PFSK-1 (cell line): ENCODE measurements around the gene HJURP.

Source experiments
- FOXP2 ChIP-seq: optimal IDR thresholded peaks from 2 replicates; pipeline ENCODE3; 2011; ENCODE audit warnings: borderline replicate concordance, control low read depth, inconsistent platforms; ENCODE audit not compliant: insufficient read depth; ENCODE audit errors: extremely low read length, extremely low read depth
- POLR2AphosphoS5 ChIP-seq: IDR thresholded peaks from 2 replicates; pipeline ENCODE4 v1.6.1; 2012; ENCODE audit warnings: low read depth, mild to moderate bottlenecking, control low read depth, low read length, moderate library complexity
- SIN3A ChIP-seq: IDR thresholded peaks from 2 replicates; pipeline ENCODE4 v1.6.1; 2012; ENCODE audit warnings: mild to moderate bottlenecking, low read length, moderate library complexity, borderline replicate concordance; ENCODE audit not compliant: insufficient read depth
- TAF1 ChIP-seq: IDR thresholded peaks from 2 replicates; pipeline ENCODE4 v1.6.1; 2012; ENCODE audit warnings: low read length, control low read depth, borderline replicate concordance; ENCODE audit not compliant: insufficient read depth
- TF ChIP-seq, protein P1 (sequence below), 2 experiments: IDR thresholded peaks; 2 replicates each; pipeline versions ENCODE4 v1.6.1 to v1.8.0; 2011 to 2012; ENCODE audit warnings: low read depth in 2 of 2, low read length in 2 of 2, control low read depth in 1 of 2, inconsistent platforms in 1 of 2, mild to moderate bottlenecking in 1 of 2, moderate library complexity in 1 of 2; ENCODE audit not compliant: insufficient read depth in 1 of 2

Gene HJURP

DNA sequence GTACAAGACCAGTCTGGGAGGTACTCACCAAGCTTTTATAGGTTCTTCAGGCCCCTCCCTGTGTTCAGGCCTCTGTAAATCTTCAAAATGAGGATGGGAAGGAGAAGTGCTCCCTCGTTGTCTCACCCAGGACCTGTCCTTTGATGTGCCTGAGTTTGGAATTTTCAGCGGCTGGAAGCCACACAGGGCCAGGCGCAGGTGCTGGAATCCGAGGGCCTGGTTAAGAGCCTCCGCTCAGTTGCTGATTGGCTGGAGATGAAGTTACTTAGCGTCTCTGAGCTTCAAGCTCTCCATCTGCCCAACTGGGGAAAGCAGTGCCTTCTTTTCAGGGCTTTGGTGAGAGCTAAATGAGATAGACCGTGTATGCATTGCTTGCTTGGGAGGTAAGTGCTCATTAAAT is 30.0 kb downstream of the HJURP start:
- TF ChIP-seq FOXP2 (no peak), SIN3A (no peak), POLR2AphosphoS5 (no peak), TAF1 (no peak)
- TF ChIP-seq, protein P1, sequence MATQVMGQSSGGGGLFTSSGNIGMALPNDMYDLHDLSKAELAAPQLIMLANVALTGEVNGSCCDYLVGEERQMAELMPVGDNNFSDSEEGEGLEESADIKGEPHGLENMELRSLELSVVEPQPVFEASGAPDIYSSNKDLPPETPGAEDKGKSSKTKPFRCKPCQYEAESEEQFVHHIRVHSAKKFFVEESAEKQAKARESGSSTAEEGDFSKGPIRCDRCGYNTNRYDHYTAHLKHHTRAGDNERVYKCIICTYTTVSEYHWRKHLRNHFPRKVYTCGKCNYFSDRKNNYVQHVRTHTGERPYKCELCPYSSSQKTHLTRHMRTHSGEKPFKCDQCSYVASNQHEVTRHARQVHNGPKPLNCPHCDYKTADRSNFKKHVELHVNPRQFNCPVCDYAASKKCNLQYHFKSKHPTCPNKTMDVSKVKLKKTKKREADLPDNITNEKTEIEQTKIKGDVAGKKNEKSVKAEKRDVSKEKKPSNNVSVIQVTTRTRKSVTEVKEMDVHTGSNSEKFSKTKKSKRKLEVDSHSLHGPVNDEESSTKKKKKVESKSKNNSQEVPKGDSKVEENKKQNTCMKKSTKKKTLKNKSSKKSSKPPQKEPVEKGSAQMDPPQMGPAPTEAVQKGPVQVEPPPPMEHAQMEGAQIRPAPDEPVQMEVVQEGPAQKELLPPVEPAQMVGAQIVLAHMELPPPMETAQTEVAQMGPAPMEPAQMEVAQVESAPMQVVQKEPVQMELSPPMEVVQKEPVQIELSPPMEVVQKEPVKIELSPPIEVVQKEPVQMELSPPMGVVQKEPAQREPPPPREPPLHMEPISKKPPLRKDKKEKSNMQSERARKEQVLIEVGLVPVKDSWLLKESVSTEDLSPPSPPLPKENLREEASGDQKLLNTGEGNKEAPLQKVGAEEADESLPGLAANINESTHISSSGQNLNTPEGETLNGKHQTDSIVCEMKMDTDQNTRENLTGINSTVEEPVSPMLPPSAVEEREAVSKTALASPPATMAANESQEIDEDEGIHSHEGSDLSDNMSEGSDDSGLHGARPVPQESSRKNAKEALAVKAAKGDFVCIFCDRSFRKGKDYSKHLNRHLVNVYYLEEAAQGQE (IDR thresholded peaks at IDR 0.05; ENCODE audit: insufficient read depth in 1 of 2, low read depth in 2 of 2, low read length in 2 of 2), result no peak

DNA sequence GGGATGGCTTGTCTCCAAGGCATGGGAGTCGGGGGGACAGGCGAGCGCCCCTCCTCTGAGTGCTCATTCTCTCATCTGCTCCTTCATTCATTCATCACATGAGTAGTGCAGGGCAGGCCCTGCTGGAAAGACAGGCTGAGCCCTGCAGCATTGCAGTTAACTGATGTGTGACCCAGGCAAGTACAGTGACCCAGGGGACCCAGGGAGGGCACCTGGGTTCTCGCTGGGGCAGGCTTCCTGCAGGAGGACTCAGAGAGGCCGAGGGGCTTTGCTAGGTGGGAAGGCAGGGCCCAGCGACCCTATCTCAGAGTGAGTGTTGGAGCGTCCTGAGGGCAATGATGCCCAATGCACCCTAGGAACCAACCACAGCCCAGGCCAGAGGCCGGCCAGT is 30.6 kb downstream of the HJURP start:
- TF ChIP-seq TAF1 (no peak), FOXP2 (no peak), POLR2AphosphoS5 (no peak), SIN3A (no peak)
- TF ChIP-seq, protein P1 (IDR thresholded peaks at IDR 0.05; ENCODE audit: insufficient read depth in 1 of 2, low read depth in 2 of 2, low read length in 2 of 2), result no peak

DNA sequence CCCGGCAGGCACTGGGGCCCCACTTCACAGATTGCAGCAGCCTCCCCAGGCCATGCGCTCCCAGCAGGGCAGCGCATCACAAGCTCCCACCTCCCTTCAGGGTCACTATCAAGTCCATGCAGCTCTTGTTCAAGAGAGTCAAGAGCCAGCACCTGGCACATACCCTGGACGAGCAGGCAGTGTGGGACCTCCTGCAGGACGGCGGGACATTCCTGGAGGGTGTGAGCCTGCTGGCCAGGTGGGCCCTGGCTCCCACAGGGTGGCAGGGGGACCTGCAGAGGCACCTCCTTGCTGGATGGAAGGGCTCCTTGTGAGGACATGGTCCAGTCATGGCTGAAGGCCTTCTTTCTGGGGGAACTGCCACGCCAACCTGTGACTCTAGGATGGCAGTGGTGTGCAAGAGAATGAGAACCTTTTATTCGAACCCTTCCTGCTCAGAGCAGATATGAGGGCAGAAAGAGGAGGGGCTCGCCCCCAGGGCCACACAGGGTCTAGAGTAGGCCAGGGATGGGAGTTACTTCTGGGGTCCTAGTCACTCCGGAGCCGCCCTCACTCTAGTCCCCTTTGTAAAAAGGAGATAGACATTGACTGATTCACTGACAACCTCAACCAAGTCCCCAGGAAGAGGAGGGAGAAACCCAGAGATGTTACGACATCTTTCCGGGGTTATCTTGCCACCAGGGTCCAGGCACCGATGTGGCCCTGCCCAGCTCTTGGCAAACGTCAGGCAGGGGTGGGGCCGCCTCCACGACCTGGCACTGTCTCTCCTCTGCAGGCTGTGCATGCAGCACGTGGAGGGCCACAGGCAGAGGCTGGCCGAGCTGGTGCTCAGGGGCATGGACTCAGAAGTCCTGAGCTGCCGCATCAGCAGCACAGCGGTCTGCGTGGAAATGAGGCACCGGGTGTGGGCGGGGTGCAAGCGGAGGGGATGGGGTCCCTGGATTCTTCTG is 31.3 kb downstream of the HJURP start:
- TF ChIP-seq SIN3A, result no peak

DNA sequence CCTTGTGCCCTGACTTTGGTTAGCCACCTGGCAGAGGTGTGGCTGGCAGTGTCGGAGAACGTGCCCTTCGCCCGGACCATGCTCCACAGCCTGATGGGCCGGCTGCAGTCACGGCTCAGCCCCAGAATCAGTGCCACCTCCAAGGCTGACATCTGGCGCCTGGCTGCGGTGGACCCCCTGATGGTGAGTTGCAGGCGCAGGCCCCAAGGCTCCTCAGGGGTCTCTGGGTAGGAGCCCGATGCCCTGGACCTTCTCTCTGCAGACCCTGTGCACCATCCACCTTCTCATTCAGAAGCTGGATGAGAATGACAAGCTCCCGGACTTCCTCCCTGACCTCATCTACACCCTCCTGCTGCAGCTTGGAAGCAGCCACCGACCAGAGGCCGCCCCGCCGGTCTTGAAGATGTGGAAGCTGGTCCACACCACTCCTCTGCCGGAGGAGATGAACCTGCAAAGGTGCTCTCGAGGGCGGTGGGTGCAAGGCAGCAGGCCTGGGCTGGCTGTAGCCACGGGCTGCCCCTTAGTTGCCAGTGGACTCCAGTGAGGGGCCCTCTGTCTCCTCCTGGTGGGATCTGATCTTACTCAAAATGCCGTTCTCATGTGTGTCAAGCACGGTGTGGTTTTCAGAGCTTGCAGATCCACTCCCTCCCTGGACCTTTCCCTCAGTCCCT is 32.1 kb downstream of the HJURP start:
- TF ChIP-seq TAF1 (no peak), FOXP2 (no peak), POLR2AphosphoS5 (no peak), SIN3A (no peak)
- TF ChIP-seq, protein P1 (IDR thresholded peaks at IDR 0.05; ENCODE audit: insufficient read depth in 1 of 2, low read depth in 2 of 2, low read length in 2 of 2), result no peak

DNA sequence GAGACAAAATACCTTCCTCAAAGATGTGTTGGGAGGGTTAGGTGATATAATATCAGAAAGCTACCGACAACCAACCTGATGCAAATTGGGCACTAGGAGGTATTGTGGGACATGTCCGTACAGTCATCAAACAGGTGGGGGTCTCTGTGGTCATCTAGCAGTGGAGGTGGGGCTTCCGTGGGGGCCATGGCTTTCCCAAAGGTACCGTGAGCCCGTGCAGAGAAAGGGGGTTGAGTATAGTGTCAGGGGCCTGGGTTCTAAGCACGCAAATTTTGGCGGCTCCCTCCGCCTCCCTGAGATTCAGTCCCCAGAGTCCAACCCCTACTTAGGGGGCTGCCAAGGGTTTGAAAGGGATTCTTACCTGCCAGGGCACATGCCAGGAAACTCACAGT is 32.6 kb downstream of the HJURP start:
- no peak for TF ChIP-seq FOXP2
- TF ChIP-seq, protein P1 (IDR thresholded peaks at IDR 0.05; ENCODE audit: insufficient read depth in 1 of 2, low read depth in 2 of 2, low read length in 2 of 2), result no peak
- TF ChIP-seq TAF1, result no peak
- no peak for TF ChIP-seq SIN3A
- no peak for TF ChIP-seq POLR2AphosphoS5
